ENCODE data around the gene ATAD2B. TPM values are rescaled to one million over a fixed set of nuclear protein-coding genes. Genes with fewer than 3 reads are reported as not detected.

Gene ATAD2B
- total and polyA plus RNA-seq, 2 of the 8 experiments (the other 6 are each of a cell fraction or from before 2014, with no cell fraction given): 3.4 to 16.1 TPM

DNA sequence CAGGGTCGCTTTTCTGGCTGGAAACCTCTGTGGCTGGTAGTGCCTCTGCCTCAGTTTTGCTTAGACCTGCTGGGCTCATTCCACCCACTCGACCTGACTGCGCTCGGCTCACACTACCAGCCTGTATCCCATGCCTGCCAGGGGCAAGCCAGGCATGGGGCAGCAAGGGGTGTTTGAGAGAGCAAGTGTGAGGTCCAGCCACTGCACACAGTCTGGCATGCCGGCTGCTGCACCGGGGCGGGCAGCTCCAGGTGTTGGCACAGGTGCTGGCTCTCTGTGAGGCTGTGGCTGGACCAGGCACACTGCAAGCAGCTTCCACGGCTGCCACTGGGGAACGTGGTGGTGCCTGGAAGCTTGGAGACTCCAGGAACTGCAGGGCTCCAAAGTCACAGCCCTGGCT, 90.9 kb downstream of the ATAD2B start:
- Histone ChIP-seq H3K36me3 (ENCODE audit: control insufficient read depth in 2 of 4, insufficient read depth in 4 of 4, low read length in 3 of 4) (peaks cover 0 to 4% (median 0%) of the 10 kb centered on the region in 4 experiments; a peak in 3 of 8 replicates), H4K91ac (replicated peaks; ENCODE audit: insufficient read length, low read length) (no peak overlapping the region), H4K8ac (ENCODE audit: extremely low read depth, insufficient read depth, low read length) (no peak overlapping the region), H2BK5ac (ENCODE audit: low read depth, low read length) (no peak overlapping the region), H3K18ac (ENCODE audit: extremely low read depth, low read length) (no peak overlapping the region), H3K4ac (replicated peaks; ENCODE audit: insufficient read length, low read depth, low read length) (no peak overlapping the region), H3K4me1 (replicated peaks in 1 of 4; ENCODE audit: control insufficient read depth in 3 of 4, insufficient read depth in 4 of 4, low read length in 3 of 4) (no peaks in the 10 kb centered on the region), H3K27ac (ENCODE audit: low read depth, low read length) (no peak overlapping the region), H2BK12ac (ENCODE audit: low read depth, low read length) (no peak overlapping the region), H2BK20ac (ENCODE audit: low read length) (no peak overlapping the region), H3K23me2 (ENCODE audit: low read depth, low read length) (no peaks in the 10 kb centered on the region), H3K14ac (ENCODE audit: insufficient read length) (no peak overlapping the region), H3K9me3 (ENCODE audit: insufficient read depth in 2 of 2, low read depth in 1 of 2, low read length in 1 of 2) (peaks cover 10 to 12% of the 10 kb centered on the region in 2 experiments; a peak in 2 of 4 replicates), H3K56ac (replicated peaks; ENCODE audit: insufficient read length, low read depth, low read length) (no peak overlapping the region), H3K9ac (replicated peaks in 1 of 4; ENCODE audit: extremely low read depth in 1 of 4, low read depth in 3 of 4, low read length in 3 of 4) (no peak overlapping the region), H2AFZ (ENCODE audit: low read length) (no peak overlapping the region), H3K4me2 (ENCODE audit: insufficient read depth in 1 of 2, low read depth in 2 of 2, low read length in 2 of 2) (no peak overlapping the region), H4K20me1 (replicated peaks in 1 of 2; ENCODE audit: control insufficient read depth in 1 of 2, insufficient read depth in 2 of 2, low read length in 2 of 2) (no peaks in the 10 kb centered on the region), H3K23ac (ENCODE audit: insufficient read length) (no peak overlapping the region), H3K79me2 (ENCODE audit: control insufficient read depth in 1 of 2, insufficient read depth in 2 of 2, low read length in 2 of 2) (no peaks in the 10 kb centered on the region), H2AK5ac (ENCODE audit: low read depth, low read length) (no peak overlapping the region), H3K79me1 (ENCODE audit: low read depth, low read length) (no peaks in the 10 kb centered on the region), H4K5ac (ENCODE audit: insufficient read length, low read depth, low read length) (no peak overlapping the region), H3K27me3 (replicated peaks in 1 of 4; ENCODE audit: control insufficient read depth in 3 of 4, extremely low read depth in 1 of 4, insufficient read depth in 3 of 4, low read length in 3 of 4) (no peaks in the 10 kb centered on the region), H2BK120ac (replicated peaks; ENCODE audit: low read depth, low read length) (no peak overlapping the region), H2BK15ac (ENCODE audit: low read length) (no peak overlapping the region), H3K4me3 (ENCODE audit: extremely low read depth in 1 of 4, insufficient read depth in 2 of 4, low read depth in 3 of 4, low read length in 4 of 4) (no peak overlapping the region)
- 90% methylated on average over 8 of the region's 9 CpGs; no CpG with 5 or more reads in 1 of the 2 experiments for WGBS, 2 experiments (ENCODE audit: extremely low coverage in 1 of 2, insufficient coverage in 1 of 2, insufficient read length in 1 of 2, insufficient replicate concordance in 2 of 2, low coverage in 1 of 2, low lambda C conversion rate in 2 of 2, missing lambda C conversion rate in 1 of 2)
- FAIRE-seq: no peak
- DNase-seq (ENCODE audit: low read depth in 1 of 2, low spot score in 2 of 2): no peak
- POLR2A ChIA-PET (ENCODE audit: partially characterized antibody): interaction anchor here (0.8 kb wide), 2 partner anchors 14 to 194 kb away, joined by 3 read pairs; no protein-coding TSS in a partner anchor
- CTCF ChIA-PET (ENCODE audit: partially characterized antibody): interaction anchor here (0.6 to 3.5 kb wide), 6 partner anchors 10 to 486 kb away, joined by 3 to 23 read pairs (median 3); partner anchors contain the start of gene ATAD2B
- TF ChIP-seq GTF2F1 (IDR thresholded peaks at IDR 0.05; ENCODE audit: borderline replicate concordance, low read depth, low read length) (no peak), CBX5 (IDR thresholded peaks at IDR 0.05; ENCODE audit: low read depth, low read length) (no peak), SIN3A (conservative IDR thresholded peaks at IDR 0.05 in 1 of 2, IDR thresholded peaks at IDR 0.05 in 1 of 2; ENCODE audit: low read depth in 1 of 2, low read length in 2 of 2) (no peak), SIRT6 (IDR thresholded peaks at IDR 0.05; ENCODE audit: low read length) (no peak), SP4 (IDR thresholded peaks at IDR 0.05; ENCODE audit: low read length) (no peak), SAP30 (IDR thresholded peaks at IDR 0.05; ENCODE audit: insufficient read depth, insufficient replicate concordance, low read length) (no peak), POLR2AphosphoS5 (IDR thresholded peaks at IDR 0.05; ENCODE audit: low read depth, low read length) (no peak), YY1 (IDR thresholded peaks at IDR 0.05; ENCODE audit: low read depth, low read length) (no peak), BRCA1 (IDR thresholded peaks at IDR 0.05; ENCODE audit: low read depth, low read length) (no peak), SP2 (IDR thresholded peaks at IDR 0.05; ENCODE audit: low read length) (no peak), POLR2A (IDR thresholded peaks at IDR 0.05; ENCODE audit: control extremely low read depth in 1 of 2, low read depth in 2 of 2, low read length in 2 of 2) (no peak), RXRA (IDR thresholded peaks at IDR 0.05; ENCODE audit: insufficient read depth, low read depth, low read length) (no peak), SRF (IDR thresholded peaks at IDR 0.05; ENCODE audit: low read depth, low read length) (no peak)
- TF ChIP-seq, protein P1, sequence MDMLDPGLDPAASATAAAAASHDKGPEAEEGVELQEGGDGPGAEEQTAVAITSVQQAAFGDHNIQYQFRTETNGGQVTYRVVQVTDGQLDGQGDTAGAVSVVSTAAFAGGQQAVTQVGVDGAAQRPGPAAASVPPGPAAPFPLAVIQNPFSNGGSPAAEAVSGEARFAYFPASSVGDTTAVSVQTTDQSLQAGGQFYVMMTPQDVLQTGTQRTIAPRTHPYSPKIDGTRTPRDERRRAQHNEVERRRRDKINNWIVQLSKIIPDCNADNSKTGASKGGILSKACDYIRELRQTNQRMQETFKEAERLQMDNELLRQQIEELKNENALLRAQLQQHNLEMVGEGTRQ (IDR thresholded peaks at IDR 0.05; ENCODE audit: low read length): no peak

All from H1 (cell line).